ENCODE results near the gene EXOC3L2.

DNA sequence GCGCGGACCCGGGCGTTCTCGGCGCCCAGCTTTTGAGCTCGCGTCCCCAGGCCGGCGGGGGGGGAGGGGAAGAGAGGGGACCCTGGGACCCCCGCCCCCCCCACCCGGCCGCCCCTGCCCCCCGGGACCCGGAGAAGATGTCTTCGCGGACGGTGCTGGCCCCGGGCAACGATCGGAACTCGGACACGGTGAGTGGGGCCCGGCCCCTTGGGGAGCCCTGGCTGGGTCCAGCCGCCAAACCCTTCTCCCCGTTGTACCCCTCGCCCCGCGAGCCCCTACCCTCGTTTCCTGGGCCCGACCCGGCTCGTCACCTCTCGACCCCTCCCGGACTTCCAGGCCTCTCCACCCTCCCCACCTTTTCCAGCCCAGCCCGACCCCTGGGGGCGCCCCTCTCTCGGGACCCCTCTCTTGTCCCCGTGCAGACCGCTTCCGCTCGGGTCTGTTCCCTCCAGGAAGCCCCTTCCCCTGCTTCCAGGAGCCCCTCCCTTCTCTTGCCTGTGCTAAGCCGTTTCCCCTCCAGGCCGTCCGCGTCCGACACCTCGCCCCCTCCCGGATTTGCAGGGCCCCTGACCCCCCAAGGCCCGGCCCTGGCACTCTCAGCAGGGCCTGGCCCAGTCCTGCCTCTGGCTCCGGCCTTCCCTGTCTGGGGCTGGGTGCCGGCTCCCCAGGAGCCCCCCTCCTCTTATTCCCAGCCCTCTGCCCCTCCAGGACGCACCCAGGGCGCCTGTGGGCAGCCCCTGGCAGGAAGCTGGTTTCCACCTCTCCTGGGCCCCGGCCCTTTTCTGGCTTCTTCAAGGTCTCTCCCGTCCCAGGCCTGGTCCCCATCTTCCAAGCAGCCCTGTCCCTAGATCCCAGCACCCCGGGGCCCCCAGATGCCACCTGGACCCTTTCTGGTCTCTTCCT is 6.5 kb upstream of the EXOC3L2 start:
- TF ChIP-seq POLR2A (IDR thresholded peaks at IDR 0.05; ENCODE audit: low read depth, low read length) (no peak), TAF1 (IDR thresholded peaks at IDR 0.05; ENCODE audit: borderline replicate concordance, low read depth, low read length) (no peak), POLR2AphosphoS5 (IDR thresholded peaks at IDR 0.05; ENCODE audit: low read depth, low read length) (no peak)
